ENCODE data around the gene POU5F1. TPM values are rescaled to one million over a fixed set of nuclear protein-coding genes. Genes with fewer than 3 reads are reported as not detected.

Gene POU5F1
- polyA plus RNA-seq, 1 experiment: not detected

DNA sequence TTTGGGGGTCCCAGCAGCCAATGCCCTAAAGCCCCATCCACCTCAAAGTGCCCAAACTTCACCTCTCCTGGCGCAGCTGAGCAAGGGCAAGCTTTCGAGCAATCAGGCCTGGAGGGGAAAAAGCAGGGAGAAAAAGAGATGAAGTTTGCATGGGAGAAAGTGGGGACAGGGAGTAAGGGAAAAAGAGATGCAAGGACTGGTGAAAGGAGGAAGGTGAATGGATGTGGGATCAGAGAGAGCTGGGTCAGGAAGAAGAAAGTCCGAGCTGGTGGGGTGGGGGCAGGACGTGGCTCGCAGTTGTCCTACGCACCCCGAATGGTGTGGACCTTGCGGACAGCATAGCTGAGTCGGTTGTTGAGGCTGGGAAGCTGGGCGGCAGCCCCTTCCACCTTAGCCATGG, 25.1 kb downstream of the POU5F1 start:
- ChIA-PET CTCF (interaction anchor here (0.6 to 2.0 kb wide), 3 partner anchors 47 to 1544 kb away, joined by 3 to 8 read pairs (median 4); no protein-coding TSS in a partner anchor), POLR2A (no interaction called here)
- DNase-seq (ENCODE audit: low read depth, low spot score): no peak
- no peaks in the 10 kb centered on the region; the same call in 1 of the 2 replicates for H3K9me3 ChIP-seq (ENCODE audit: control insufficient read depth, insufficient read depth, low read length)
- no peaks in the 10 kb centered on the region for H3K27me3 ChIP-seq (ENCODE audit: control insufficient read depth, insufficient read depth, low read length)
- no peak overlapping the region for H3K4me3 ChIP-seq (ENCODE audit: low read depth, low read length)
- TF ChIP-seq, protein P1, sequence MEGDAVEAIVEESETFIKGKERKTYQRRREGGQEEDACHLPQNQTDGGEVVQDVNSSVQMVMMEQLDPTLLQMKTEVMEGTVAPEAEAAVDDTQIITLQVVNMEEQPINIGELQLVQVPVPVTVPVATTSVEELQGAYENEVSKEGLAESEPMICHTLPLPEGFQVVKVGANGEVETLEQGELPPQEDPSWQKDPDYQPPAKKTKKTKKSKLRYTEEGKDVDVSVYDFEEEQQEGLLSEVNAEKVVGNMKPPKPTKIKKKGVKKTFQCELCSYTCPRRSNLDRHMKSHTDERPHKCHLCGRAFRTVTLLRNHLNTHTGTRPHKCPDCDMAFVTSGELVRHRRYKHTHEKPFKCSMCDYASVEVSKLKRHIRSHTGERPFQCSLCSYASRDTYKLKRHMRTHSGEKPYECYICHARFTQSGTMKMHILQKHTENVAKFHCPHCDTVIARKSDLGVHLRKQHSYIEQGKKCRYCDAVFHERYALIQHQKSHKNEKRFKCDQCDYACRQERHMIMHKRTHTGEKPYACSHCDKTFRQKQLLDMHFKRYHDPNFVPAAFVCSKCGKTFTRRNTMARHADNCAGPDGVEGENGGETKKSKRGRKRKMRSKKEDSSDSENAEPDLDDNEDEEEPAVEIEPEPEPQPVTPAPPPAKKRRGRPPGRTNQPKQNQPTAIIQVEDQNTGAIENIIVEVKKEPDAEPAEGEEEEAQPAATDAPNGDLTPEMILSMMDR (IDR thresholded peaks at IDR 0.05; ENCODE audit: low read depth, low read length): no peak
- no peak overlapping the region for H3K27ac ChIP-seq (ENCODE audit: low read depth, low read length)

DNA sequence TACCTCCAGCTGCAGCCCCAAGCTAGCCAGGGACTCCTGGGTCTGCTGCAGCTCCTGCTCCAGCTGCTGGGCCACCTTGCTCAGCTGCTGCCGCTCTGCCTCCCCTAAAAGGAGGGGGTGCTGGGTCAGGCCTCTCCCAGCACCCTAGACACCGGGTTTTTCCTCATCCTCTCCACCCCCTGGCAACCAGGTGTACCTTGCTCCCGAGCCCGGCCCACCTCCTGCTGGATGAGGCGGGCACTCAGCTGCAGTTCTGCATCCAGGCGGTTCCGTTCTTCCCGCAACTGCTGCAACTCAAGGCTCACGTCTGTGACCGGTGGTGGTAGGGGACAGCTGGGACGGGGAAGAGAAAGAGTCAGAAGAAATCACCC, 25.5 kb downstream of the POU5F1 start:
- DNase-seq (ENCODE audit: low read depth, low spot score): no peak

DNA sequence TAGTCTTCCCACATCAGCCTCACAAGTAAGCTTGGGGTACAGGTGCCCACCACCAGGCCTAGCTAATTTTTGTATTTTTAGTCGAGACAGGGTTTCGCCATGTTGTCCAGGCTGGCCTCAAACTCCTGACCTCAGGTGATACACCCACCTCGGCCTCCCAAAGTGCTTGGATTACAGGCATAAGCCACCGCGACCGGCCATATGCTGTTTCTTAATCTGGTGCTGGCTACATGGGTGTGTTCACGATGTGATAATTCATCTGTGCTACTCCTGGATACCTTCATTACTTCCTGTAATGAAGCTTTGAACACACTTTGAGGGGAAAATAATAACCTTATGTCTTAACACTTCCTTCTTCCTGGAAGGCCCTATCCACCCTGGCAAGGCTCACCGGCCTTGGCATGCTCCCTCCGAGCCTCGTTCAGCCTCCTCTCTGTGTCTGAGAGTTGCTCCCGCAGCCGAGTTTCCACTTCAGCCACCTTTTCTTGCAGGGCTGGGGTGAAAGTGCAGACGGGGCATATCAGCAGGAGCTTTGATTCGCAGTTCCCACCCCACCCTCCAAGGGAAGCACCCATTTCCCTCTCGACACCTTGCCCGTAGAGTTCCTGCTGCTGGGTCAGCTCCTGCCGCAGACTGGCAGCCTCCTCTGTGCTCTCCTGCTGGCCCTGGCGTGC, 26.0 kb downstream of the POU5F1 start:
- TF ChIP-seq, protein P1 (IDR thresholded peaks at IDR 0.05; ENCODE audit: low read depth, low read length): no peak
- no peaks in the 10 kb centered on the region; the same call in 1 of the 2 replicates for H3K9me3 ChIP-seq (ENCODE audit: control insufficient read depth, insufficient read depth, low read length)
- no peak for DNase-seq (ENCODE audit: low read depth, low spot score)
- H3K27me3 ChIP-seq (ENCODE audit: control insufficient read depth, insufficient read depth, low read length): no peaks in the 10 kb centered on the region
- ChIA-PET POLR2A (no interaction called here), CTCF (interaction anchor here (1.2 kb wide), 1 partner anchor 52 kb away, joined by 3 read pairs; no protein-coding TSS in a partner anchor)
- H3K27ac ChIP-seq (ENCODE audit: low read depth, low read length): no peak overlapping the region
- no peak overlapping the region for H3K4me3 ChIP-seq (ENCODE audit: low read depth, low read length)

More for the DNA sequence above, 25.5 kb downstream of the POU5F1 start:
- Histone ChIP-seq H3K27ac (ENCODE audit: low read depth, low read length) (no peak overlapping the region), H3K9me3 (ENCODE audit: control insufficient read depth, insufficient read depth, low read length) (no peaks in the 10 kb centered on the region; the same call in 1 of the 2 replicates), H3K27me3 (ENCODE audit: control insufficient read depth, insufficient read depth, low read length) (no peaks in the 10 kb centered on the region), H3K4me3 (ENCODE audit: low read depth, low read length) (no peak overlapping the region)
- ChIA-PET POLR2A (no interaction called here), CTCF (interaction anchor here (0.6 to 2.0 kb wide), 2 partner anchors 47 to 1545 kb away, joined by 3 to 8 read pairs; no protein-coding TSS in a partner anchor)
- TF ChIP-seq, protein P1 (IDR thresholded peaks at IDR 0.05; ENCODE audit: low read depth, low read length): no peak

DNA sequence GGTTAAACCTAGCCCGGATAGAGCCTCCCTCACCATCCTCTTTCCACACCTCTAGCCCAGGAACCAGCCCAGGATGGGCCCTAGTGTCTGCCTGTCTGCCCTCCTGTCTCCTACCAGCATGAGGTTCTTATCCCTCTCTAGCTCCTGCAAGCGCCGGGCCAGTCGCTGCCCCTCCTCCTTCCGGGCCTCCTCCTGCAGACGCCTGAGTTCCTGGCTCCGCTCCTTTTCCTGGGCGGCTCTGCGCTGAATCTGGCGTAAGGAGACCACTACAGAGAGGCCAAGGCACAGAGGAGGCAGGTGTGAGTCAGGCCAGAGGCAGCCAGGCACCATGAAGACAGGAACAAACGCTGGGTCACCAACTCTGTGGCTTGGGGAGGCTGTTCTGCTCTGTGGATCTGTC, 27.3 kb downstream of the POU5F1 start:
- CTCF ChIA-PET: interaction anchor here (1.2 to 1.3 kb wide), 3 partner anchors 49 to 56 kb away, joined by 3 to 9 read pairs (median 5); no protein-coding TSS in a partner anchor
- Histone ChIP-seq H3K27ac (ENCODE audit: low read depth, low read length) (peak overlapping the region; percentile 39), H3K27me3 (ENCODE audit: control insufficient read depth, insufficient read depth, low read length) (no peaks in the 10 kb centered on the region), H3K9me3 (ENCODE audit: control insufficient read depth, insufficient read depth, low read length) (no peaks in the 10 kb centered on the region; the same call in 1 of the 2 replicates), H3K4me3 (ENCODE audit: low read depth, low read length) (no peak overlapping the region)
- TF ChIP-seq, protein P1 (IDR thresholded peaks at IDR 0.05; ENCODE audit: low read depth, low read length): no peak
- POLR2A ChIA-PET: no interaction called here
- DNase-seq (ENCODE audit: low read depth, low spot score): peak; percentile 32

DNA sequence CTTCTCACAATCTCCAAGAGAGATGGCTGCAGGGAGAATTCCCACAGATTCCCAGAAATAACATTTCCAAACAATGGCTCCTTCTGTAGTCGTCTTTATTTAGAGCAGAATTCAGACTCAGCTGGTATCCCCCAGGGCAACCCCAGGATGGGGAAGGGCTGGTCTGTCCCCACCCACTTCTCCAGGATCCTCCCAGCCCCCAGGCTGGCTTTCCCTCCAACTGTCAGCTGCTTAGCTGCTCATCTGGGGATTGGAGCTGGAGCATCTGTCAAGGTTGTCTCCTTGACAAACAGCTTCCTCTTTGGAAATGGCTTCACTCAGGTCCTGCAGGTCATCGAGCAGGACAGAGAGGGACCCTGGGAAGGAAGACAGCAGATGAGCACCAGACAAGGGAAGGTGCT, 28.1 kb downstream of the POU5F1 start:
- H3K27me3 ChIP-seq (ENCODE audit: control insufficient read depth, insufficient read depth, low read length): no peaks in the 10 kb centered on the region
- ChIA-PET POLR2A (no interaction called here), CTCF (interaction anchor here (0.8 to 1.3 kb wide), 4 partner anchors 9 to 224 kb away, joined by 4 to 9 read pairs (median 5); no protein-coding TSS in a partner anchor)
- H3K9me3 ChIP-seq (ENCODE audit: control insufficient read depth, insufficient read depth, low read length): no peaks in the 10 kb centered on the region; the same call in 1 of the 2 replicates
- H3K4me3 ChIP-seq (ENCODE audit: low read depth, low read length): no peak overlapping the region
- TF ChIP-seq, protein P1 (IDR thresholded peaks at IDR 0.05; ENCODE audit: low read depth, low read length): no peak
- H3K27ac ChIP-seq (ENCODE audit: low read depth, low read length): no peak overlapping the region
- DNase-seq (ENCODE audit: low read depth, low spot score): no peak
